Mucosa of descending colon (tissue), 3 donors: Measurements from ENCODE around the gene IQCK. TPM values are rescaled to one million over a fixed set of nuclear protein-coding genes. Genes with fewer than 3 reads are reported as not detected.

ENCODE experiments used
- ATAC-seq: fragments of 200-7000 bp; cut with Tn5 transposase; one replicate; pipeline ENCODE4 v1.9.1; 2020; ENCODE audit warnings: mild to moderate bottlenecking, moderate library complexity
- DNase-seq, 3 donors: peaks; one replicate each; pipeline ENCODE4 v3.0.0-alpha.2; 2020
- H3K36me3 ChIP-seq: fragments of 200-600 bp; one replicate; pipeline ENCODE4 v1.8.0; 2021; ENCODE audit warnings: low read depth, mild to moderate bottlenecking
- H3K4me1 ChIP-seq: fragments of 200-600 bp; one replicate; pipeline ENCODE4 v1.8.0; 2021; ENCODE audit warnings: low read depth, mild to moderate bottlenecking
- H3K4me3 ChIP-seq: fragments of 200-600 bp; one replicate; pipeline ENCODE4 v1.8.0; 2021; ENCODE audit warnings: mild to moderate bottlenecking
- H3K9me3 ChIP-seq: fragments of 200-600 bp; one replicate; pipeline ENCODE4 v1.8.0; 2021; ENCODE audit warnings: mild to moderate bottlenecking
- intact Hi-C, 2 donors: fragments of 100-400 bp; cut with DNase I in 1 of 2; cut with micrococcal nuclease in 1 of 2; formaldehyde crosslinking; loops; one replicate each; pipeline versions ENCODE4 v1.11.0 to v1.11.1; 2022; cut with DNase I, micrococcal nuclease
- total RNA-seq, 3 donors: library from RNA; stranded (reverse); fragmentation: NEBNext Ultra II Directional in 2 of 3; extraction: Animal tissue kit (Norgen Biotek cat#: 25700) in 2 of 3; gene quantifications; one replicate each; pipeline versions ENCODE4 v1.2.1 to v1.2.4, GENCODE V29; 2021 to 2023
- TF ChIP-seq, protein P1 (sequence below): fragments of 200-600 bp; IDR thresholded peaks from one replicate; pipeline ENCODE4 v1.8.0; 2022; ENCODE audit warnings: antibody characterized with exemption, mild to moderate bottlenecking
- donor health status: DM: no; HTN: no; CAD: no; lungs with moderate emphysema.
- donor health status: DM: no; HTN: no; CAD: no.
- donor health status: DM: no; HTN: yes; CAD: no.

Gene IQCK
- total RNA-seq, 3 donors from 2014 or later = 9.1 to 14.0 (median 12.0) TPM

GRCh38 chr16:19842426-19843157 lies 124.5 kb downstream of the IQCK start:
- DNase-seq (no peak), ATAC-seq (no peak)
- Histone ChIP-seq H3K4me3 (no peak overlapping the region), H3K36me3 (no peaks in the 10 kb centered on the region), H3K9me3 (no peaks in the 10 kb centered on the region), H3K4me1 (no peaks in the 10 kb centered on the region)
- TF ChIP-seq, protein P1, sequence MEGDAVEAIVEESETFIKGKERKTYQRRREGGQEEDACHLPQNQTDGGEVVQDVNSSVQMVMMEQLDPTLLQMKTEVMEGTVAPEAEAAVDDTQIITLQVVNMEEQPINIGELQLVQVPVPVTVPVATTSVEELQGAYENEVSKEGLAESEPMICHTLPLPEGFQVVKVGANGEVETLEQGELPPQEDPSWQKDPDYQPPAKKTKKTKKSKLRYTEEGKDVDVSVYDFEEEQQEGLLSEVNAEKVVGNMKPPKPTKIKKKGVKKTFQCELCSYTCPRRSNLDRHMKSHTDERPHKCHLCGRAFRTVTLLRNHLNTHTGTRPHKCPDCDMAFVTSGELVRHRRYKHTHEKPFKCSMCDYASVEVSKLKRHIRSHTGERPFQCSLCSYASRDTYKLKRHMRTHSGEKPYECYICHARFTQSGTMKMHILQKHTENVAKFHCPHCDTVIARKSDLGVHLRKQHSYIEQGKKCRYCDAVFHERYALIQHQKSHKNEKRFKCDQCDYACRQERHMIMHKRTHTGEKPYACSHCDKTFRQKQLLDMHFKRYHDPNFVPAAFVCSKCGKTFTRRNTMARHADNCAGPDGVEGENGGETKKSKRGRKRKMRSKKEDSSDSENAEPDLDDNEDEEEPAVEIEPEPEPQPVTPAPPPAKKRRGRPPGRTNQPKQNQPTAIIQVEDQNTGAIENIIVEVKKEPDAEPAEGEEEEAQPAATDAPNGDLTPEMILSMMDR = no peak
- intact Hi-C loops = no loop called here

GRCh38 chr16:19843371-19843770 lies 125.3 kb downstream of the IQCK start:
- H3K9me3 ChIP-seq = no peaks in the 10 kb centered on the region
- intact Hi-C loops = no loop called here
- ATAC-seq (peak; percentile 73), DNase-seq (no peak)
- TF ChIP-seq, protein P1 = no peak
- H3K4me1 ChIP-seq = no peaks in the 10 kb centered on the region
- H3K36me3 ChIP-seq = no peaks in the 10 kb centered on the region
- no peak overlapping the region for H3K4me3 ChIP-seq

DNA sequence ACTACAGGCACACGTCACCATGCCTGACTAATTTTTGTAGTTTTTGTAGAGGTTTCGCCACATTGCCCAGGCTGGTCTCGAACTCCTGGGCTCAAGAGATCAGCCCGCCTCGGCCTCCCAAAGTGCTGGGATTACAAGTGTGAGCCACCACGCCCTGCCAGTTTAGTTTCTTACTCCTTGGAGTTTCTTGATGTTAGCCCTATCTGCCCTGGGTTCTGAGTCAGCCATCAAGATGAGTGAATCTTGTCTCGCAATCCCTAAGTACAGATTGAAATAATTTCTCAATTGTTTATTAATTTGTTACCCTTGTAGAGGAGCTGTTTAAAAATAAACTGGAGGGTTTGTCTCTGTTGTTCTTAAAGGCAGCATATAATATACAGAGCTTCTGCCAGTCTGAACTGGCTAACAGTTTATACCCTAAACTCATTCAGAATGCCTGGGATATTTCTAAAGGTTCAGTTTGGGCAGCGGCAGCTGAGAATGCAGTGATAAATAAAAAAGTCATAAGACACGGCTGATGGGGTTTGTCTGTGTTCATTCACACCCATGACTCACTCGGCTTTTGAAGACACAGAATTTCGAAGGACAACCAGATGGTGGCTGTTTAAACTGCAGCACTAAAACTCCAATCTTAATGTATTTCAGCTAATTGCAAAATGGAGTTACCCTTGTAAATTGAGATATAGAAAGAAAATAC lies 127.0 kb downstream of the IQCK start:
- Histone ChIP-seq H3K4me1 (no peaks in the 10 kb centered on the region), H3K36me3 (no peaks in the 10 kb centered on the region), H3K9me3 (no peaks in the 10 kb centered on the region), H3K4me3 (no peak overlapping the region)
- TF ChIP-seq, protein P1 = no peak
- ATAC-seq (peak; percentile 20), DNase-seq (peak in 1 of 3 donors; percentile 6)
- intact Hi-C loops = no loop called here

- H3K9me3 ChIP-seq = no peaks in the 10 kb centered on the region
- H3K36me3 ChIP-seq = no peaks in the 10 kb centered on the region
- intact Hi-C loops = no loop called here
- TF ChIP-seq, protein P1 = no peak
- H3K4me1 ChIP-seq = no peaks in the 10 kb centered on the region
- DNase-seq (no peak), ATAC-seq (no peak)
- no peak overlapping the region for H3K4me3 ChIP-seq
These were observed 128.4 kb downstream of the IQCK start for GRCh38 chr16:19846436-19846835.

- no peaks in the 10 kb centered on the region for H3K36me3 ChIP-seq
- TF ChIP-seq, protein P1 = no peak
- H3K4me1 ChIP-seq = no peaks in the 10 kb centered on the region
- no peak overlapping the region for H3K4me3 ChIP-seq
- intact Hi-C loops = no loop called here
- ATAC-seq (no peak), DNase-seq (no peak)
- H3K9me3 ChIP-seq = no peaks in the 10 kb centered on the region
These were observed 130.7 kb downstream of the IQCK start for GRCh38 chr16:19848756-19849155.
